K562 (cell line): Measurements from ENCODE around the gene ATP8A1. TPM values are rescaled to one million over a fixed set of nuclear protein-coding genes. Genes with fewer than 3 reads are reported as not detected.
A peak's percentile ranks its signal among the peaks of the same experiment; 100 is the strongest.

Source experiments
- ARID1B ChIP-seq: fragments of 450-650 bp; IDR thresholded peaks from 2 replicates; pipeline ENCODE4 v1.6.1; 2016; ENCODE audit warnings: antibody characterized with exemption, mild to moderate bottlenecking, inconsistent platforms
- CEBPB ChIP-seq: fragments of 450-650 bp; IDR thresholded peaks from 2 replicates; pipeline ENCODE4 v1.6.1; 2016; ENCODE audit warnings: missing genetic modification characterization, missing compliant biosample characterization
- CREBBP ChIP-seq: IDR thresholded peaks from one replicate; pipeline ENCODE4 v1.6.1; 2012; ENCODE audit warnings: low read depth, mild to moderate bottlenecking, control low read depth, inconsistent platforms, low read length
- E2F3 ChIP-seq: fragments of 250-450 bp; sonication (Bioruptor Pico); IDR thresholded peaks from 2 replicates; pipeline ENCODE4 v1.4.0; 2020; ENCODE audit warnings: mild to moderate bottlenecking
- LARP7 ChIP-seq: fragments of 450-650 bp; IDR thresholded peaks from 2 replicates; pipeline ENCODE4 v1.6.1; 2016
- SUPT5H ChIP-seq: fragments of 450-650 bp; IDR thresholded peaks from 2 replicates; pipeline ENCODE4 v1.6.1; 2016
- ZNF699 ChIP-seq: fragments of 250-450 bp; sonication (Bioruptor Pico); IDR thresholded peaks from 2 replicates; pipeline ENCODE4 v1.8.0; 2021; ENCODE audit warnings: mild to moderate bottlenecking, moderate library complexity; ENCODE audit not compliant: insufficient replicate concordance
- polyA plus RNA-seq, 8 experiments: library from polyadenylated mRNA; depleted of rRNA in 4 of 8; stranded (reverse) in 5 of 8; unstranded in 3 of 8; fragments of >200 nt; fragmentation: Nextera tagmentation in 2 of 8; fragmentation: Illumina TruSeq in 1 of 8; extraction: Ambion mirVana in 2 of 8; extraction: Trizol in 1 of 8; gene quantifications; 2 replicates each; pipeline versions ENCODE4 v1.2.1 to v1.2.3, GENCODE V29; 2011 to 2014; ENCODE audit warnings: inconsistent platforms in 1 of 8, missing spikeins in 1 of 8
- total RNA-seq, 7 experiments: library from RNA; depleted of rRNA in 6 of 7; stranded (reverse); fragments of >200 nt in 6 of 7; fragmentation: Illumina TruSeq in 2 of 7; extraction: Trizol in 2 of 7; gene quantifications; 2 replicates each; pipeline versions ENCODE4 v1.2.1 to v1.2.3, GENCODE V29; 2011 to 2021; ENCODE audit warnings: low replicate concordance in 1 of 7
- TF ChIP-seq, protein P1 (sequence below): sonication (generic); formaldehyde crosslinking; IDR thresholded peaks from 2 replicates; pipeline ENCODE4 v1.8.1; 2023; ENCODE audit warnings: missing genetic modification reagents, mild to moderate bottlenecking, borderline replicate concordance
- TF ChIP-seq, protein P2 (sequence below): fragments of 450-650 bp; IDR thresholded peaks from 2 replicates; pipeline ENCODE4 v1.6.1; 2016; ENCODE audit warnings: mild to moderate bottlenecking, moderate library complexity
- TF ChIP-seq, protein P3 (sequence below): fragments of 450-650 bp; formaldehyde crosslinking; IDR thresholded peaks from 2 replicates; pipeline ENCODE4 v1.4.0; 2020; ENCODE audit warnings: mild to moderate bottlenecking

Gene ATP8A1
- total and polyA plus RNA-seq, 9 of the 15 experiments (the other 6 are each of a cell fraction or from before 2014, with no cell fraction given), result 0.05 to 0.29 (median 0.07) TPM; not detected in 2

DNA sequence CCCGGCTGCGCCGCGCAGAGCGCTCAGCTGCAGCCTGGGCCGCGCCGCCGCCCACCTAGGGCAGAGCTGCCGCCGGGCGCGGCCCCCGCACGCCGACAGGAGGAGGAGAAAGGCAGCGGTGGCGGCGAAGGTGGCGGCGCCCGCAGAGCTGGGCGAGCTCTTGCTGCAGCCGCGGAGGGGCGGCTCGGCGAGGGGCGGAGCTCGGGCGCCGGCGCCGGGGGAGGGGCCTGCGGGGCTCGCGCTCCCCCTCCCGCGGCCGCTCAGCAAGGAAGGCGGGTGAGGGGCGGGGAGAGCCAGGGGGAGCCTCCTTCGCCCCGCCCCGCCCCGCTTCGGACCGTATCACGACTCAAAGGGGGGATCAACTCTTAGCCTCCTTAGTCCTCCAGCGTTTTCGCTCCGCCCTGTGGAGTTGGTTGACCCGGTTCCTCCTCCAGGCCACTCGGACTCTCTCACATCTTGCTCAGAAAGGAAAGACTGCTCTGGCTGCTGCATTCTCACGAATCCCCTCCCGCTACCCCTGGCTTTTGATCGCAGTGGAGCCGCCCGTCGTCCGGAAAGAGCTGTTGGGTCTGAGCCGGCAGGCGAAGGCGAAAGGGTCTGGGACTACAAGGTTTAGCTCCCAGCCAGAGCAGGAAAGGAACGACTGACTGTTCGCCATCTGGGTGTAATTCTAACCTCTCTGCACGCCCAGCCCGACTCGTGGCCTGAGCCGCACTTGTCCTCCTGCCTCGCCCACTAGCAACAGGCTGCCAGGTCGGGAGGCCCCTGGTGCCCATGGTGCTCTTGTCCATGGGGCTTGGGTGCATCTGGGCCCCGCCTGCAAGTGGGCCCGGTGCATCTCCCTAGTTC, at the start of gene ATP8A1 (continued):
- TF ChIP-seq, protein P1, sequence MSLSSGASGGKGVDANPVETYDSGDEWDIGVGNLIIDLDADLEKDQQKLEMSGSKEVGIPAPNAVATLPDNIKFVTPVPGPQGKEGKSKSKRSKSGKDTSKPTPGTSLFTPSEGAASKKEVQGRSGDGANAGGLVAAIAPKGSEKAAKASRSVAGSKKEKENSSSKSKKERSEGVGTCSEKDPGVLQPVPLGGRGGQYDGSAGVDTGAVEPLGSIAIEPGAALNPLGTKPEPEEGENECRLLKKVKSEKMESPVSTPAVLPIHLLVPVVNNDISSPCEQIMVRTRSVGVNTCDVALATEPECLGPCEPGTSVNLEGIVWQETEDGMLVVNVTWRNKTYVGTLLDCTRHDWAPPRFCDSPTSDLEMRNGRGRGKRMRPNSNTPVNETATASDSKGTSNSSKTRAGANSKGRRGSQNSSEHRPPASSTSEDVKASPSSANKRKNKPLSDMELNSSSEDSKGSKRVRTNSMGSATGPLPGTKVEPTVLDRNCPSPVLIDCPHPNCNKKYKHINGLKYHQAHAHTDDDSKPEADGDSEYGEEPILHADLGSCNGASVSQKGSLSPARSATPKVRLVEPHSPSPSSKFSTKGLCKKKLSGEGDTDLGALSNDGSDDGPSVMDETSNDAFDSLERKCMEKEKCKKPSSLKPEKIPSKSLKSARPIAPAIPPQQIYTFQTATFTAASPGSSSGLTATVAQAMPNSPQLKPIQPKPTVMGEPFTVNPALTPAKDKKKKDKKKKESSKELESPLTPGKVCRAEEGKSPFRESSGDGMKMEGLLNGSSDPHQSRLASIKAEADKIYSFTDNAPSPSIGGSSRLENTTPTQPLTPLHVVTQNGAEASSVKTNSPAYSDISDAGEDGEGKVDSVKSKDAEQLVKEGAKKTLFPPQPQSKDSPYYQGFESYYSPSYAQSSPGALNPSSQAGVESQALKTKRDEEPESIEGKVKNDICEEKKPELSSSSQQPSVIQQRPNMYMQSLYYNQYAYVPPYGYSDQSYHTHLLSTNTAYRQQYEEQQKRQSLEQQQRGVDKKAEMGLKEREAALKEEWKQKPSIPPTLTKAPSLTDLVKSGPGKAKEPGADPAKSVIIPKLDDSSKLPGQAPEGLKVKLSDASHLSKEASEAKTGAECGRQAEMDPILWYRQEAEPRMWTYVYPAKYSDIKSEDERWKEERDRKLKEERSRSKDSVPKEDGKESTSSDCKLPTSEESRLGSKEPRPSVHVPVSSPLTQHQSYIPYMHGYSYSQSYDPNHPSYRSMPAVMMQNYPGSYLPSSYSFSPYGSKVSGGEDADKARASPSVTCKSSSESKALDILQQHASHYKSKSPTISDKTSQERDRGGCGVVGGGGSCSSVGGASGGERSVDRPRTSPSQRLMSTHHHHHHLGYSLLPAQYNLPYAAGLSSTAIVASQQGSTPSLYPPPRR, result no peak
- TF ChIP-seq E2F3 (CRISPR knock-in tag), result no peak
- TF ChIP-seq, protein P2, sequence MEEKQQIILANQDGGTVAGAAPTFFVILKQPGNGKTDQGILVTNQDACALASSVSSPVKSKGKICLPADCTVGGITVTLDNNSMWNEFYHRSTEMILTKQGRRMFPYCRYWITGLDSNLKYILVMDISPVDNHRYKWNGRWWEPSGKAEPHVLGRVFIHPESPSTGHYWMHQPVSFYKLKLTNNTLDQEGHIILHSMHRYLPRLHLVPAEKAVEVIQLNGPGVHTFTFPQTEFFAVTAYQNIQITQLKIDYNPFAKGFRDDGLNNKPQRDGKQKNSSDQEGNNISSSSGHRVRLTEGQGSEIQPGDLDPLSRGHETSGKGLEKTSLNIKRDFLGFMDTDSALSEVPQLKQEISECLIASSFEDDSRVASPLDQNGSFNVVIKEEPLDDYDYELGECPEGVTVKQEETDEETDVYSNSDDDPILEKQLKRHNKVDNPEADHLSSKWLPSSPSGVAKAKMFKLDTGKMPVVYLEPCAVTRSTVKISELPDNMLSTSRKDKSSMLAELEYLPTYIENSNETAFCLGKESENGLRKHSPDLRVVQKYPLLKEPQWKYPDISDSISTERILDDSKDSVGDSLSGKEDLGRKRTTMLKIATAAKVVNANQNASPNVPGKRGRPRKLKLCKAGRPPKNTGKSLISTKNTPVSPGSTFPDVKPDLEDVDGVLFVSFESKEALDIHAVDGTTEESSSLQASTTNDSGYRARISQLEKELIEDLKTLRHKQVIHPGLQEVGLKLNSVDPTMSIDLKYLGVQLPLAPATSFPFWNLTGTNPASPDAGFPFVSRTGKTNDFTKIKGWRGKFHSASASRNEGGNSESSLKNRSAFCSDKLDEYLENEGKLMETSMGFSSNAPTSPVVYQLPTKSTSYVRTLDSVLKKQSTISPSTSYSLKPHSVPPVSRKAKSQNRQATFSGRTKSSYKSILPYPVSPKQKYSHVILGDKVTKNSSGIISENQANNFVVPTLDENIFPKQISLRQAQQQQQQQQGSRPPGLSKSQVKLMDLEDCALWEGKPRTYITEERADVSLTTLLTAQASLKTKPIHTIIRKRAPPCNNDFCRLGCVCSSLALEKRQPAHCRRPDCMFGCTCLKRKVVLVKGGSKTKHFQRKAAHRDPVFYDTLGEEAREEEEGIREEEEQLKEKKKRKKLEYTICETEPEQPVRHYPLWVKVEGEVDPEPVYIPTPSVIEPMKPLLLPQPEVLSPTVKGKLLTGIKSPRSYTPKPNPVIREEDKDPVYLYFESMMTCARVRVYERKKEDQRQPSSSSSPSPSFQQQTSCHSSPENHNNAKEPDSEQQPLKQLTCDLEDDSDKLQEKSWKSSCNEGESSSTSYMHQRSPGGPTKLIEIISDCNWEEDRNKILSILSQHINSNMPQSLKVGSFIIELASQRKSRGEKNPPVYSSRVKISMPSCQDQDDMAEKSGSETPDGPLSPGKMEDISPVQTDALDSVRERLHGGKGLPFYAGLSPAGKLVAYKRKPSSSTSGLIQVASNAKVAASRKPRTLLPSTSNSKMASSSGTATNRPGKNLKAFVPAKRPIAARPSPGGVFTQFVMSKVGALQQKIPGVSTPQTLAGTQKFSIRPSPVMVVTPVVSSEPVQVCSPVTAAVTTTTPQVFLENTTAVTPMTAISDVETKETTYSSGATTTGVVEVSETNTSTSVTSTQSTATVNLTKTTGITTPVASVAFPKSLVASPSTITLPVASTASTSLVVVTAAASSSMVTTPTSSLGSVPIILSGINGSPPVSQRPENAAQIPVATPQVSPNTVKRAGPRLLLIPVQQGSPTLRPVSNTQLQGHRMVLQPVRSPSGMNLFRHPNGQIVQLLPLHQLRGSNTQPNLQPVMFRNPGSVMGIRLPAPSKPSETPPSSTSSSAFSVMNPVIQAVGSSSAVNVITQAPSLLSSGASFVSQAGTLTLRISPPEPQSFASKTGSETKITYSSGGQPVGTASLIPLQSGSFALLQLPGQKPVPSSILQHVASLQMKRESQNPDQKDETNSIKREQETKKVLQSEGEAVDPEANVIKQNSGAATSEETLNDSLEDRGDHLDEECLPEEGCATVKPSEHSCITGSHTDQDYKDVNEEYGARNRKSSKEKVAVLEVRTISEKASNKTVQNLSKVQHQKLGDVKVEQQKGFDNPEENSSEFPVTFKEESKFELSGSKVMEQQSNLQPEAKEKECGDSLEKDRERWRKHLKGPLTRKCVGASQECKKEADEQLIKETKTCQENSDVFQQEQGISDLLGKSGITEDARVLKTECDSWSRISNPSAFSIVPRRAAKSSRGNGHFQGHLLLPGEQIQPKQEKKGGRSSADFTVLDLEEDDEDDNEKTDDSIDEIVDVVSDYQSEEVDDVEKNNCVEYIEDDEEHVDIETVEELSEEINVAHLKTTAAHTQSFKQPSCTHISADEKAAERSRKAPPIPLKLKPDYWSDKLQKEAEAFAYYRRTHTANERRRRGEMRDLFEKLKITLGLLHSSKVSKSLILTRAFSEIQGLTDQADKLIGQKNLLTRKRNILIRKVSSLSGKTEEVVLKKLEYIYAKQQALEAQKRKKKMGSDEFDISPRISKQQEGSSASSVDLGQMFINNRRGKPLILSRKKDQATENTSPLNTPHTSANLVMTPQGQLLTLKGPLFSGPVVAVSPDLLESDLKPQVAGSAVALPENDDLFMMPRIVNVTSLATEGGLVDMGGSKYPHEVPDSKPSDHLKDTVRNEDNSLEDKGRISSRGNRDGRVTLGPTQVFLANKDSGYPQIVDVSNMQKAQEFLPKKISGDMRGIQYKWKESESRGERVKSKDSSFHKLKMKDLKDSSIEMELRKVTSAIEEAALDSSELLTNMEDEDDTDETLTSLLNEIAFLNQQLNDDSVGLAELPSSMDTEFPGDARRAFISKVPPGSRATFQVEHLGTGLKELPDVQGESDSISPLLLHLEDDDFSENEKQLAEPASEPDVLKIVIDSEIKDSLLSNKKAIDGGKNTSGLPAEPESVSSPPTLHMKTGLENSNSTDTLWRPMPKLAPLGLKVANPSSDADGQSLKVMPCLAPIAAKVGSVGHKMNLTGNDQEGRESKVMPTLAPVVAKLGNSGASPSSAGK, result no peak; the same call in 1 of the 2 replicates
- peak; percentile 76 for TF ChIP-seq SUPT5H
- TF ChIP-seq LARP7, result peak; percentile 81; the same call in 1 of the 2 replicates
- no peak for TF ChIP-seq ZNF699 (CRISPR knock-in tag)
- TF ChIP-seq CEBPB (tag), result no peak
- TF ChIP-seq ARID1B, result peak; percentile 37; the same call in 1 of the 2 replicates
- TF ChIP-seq, protein P3, sequence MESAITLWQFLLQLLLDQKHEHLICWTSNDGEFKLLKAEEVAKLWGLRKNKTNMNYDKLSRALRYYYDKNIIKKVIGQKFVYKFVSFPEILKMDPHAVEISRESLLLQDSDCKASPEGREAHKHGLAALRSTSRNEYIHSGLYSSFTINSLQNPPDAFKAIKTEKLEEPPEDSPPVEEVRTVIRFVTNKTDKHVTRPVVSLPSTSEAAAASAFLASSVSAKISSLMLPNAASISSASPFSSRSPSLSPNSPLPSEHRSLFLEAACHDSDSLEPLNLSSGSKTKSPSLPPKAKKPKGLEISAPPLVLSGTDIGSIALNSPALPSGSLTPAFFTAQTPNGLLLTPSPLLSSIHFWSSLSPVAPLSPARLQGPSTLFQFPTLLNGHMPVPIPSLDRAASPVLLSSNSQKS, result no peak
- no peak for TF ChIP-seq CREBBP
